ENCODE measurements around the gene SLC35F4. TPM values are rescaled to one million over a fixed set of nuclear protein-coding genes. Genes with fewer than 3 reads are reported as not detected.

Gene SLC35F4
- total RNA-seq, 4 donors from 2014 or later: not detected

DNA sequence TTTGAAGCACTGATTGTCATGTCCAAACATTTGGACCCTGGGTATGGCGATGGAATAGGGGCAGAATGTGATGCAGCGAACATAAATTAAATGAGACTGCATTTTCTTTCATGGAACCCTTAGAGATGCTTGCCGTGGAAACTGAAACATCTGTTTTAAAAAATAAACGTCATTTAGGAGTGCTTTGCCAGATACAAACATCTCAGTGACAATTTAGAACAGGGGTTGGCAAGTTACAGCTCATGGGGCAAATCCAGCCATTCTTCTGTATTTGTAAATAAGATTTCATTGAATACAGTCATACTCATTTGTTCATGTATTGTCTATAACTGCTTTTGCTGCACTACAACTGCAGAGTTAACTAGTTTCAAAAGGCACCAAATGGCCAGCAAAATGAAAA, 51.2 kb downstream of the SLC35F4 start:
- Histone ChIP-seq H3K4me1 (no peaks in the 10 kb centered on the region), H3K27me3 (no peaks in the 10 kb centered on the region), H3K27ac (no peak overlapping the region), H3K9me3 (no peaks in the 10 kb centered on the region), H3K36me3 (no peaks in the 10 kb centered on the region), H3K4me3 (no peak overlapping the region)
- 64% methylated on average over 4 of the region's 4 CpGs for WGBS
- no peak for DNase-seq (ENCODE audit: low spot score in 2 of 2)
- TF ChIP-seq, protein P1, sequence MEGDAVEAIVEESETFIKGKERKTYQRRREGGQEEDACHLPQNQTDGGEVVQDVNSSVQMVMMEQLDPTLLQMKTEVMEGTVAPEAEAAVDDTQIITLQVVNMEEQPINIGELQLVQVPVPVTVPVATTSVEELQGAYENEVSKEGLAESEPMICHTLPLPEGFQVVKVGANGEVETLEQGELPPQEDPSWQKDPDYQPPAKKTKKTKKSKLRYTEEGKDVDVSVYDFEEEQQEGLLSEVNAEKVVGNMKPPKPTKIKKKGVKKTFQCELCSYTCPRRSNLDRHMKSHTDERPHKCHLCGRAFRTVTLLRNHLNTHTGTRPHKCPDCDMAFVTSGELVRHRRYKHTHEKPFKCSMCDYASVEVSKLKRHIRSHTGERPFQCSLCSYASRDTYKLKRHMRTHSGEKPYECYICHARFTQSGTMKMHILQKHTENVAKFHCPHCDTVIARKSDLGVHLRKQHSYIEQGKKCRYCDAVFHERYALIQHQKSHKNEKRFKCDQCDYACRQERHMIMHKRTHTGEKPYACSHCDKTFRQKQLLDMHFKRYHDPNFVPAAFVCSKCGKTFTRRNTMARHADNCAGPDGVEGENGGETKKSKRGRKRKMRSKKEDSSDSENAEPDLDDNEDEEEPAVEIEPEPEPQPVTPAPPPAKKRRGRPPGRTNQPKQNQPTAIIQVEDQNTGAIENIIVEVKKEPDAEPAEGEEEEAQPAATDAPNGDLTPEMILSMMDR (IDR thresholded peaks at IDR 0.05): no peak
- TF ChIP-seq POLR2AphosphoS5 (IDR thresholded peaks at IDR 0.05) (no peak), POLR2A (IDR thresholded peaks at IDR 0.05) (no peak), EP300 (IDR thresholded peaks at IDR 0.05) (no peak)

DNA sequence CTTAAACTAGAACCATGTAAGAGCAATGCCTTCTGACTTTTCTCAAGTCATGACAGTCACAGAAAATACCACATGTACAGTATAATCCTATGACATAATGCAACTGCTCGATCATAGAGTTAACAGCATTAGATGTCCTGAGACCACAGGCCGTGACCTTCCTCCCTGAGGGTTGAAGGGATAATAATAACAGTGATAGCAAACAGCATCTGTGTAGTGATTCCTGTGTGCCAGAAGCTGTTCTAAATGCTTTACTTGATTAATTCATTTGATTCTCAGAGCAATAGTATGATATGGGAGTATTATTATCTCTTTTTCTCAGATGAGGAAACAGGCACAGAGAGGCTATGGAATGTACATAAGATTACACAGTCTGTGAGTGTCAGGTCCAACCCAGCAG, 53.2 kb downstream of the SLC35F4 start:
- H3K27ac ChIP-seq: no peak overlapping the region
- TF ChIP-seq POLR2A (IDR thresholded peaks at IDR 0.05): no peak
- TF ChIP-seq POLR2AphosphoS5 (IDR thresholded peaks at IDR 0.05): no peak
- no peak for TF ChIP-seq EP300 (IDR thresholded peaks at IDR 0.05)
- H3K36me3 ChIP-seq: no peaks in the 10 kb centered on the region
- no peaks in the 10 kb centered on the region for H3K9me3 ChIP-seq
- no peaks in the 10 kb centered on the region for H3K27me3 ChIP-seq
- 71% methylated on average over 2 of the region's 2 CpGs for WGBS
- H3K4me3 ChIP-seq: no peak overlapping the region
- no peaks in the 10 kb centered on the region for H3K4me1 ChIP-seq
- no peak for DNase-seq (ENCODE audit: low spot score in 2 of 2)

DNA sequence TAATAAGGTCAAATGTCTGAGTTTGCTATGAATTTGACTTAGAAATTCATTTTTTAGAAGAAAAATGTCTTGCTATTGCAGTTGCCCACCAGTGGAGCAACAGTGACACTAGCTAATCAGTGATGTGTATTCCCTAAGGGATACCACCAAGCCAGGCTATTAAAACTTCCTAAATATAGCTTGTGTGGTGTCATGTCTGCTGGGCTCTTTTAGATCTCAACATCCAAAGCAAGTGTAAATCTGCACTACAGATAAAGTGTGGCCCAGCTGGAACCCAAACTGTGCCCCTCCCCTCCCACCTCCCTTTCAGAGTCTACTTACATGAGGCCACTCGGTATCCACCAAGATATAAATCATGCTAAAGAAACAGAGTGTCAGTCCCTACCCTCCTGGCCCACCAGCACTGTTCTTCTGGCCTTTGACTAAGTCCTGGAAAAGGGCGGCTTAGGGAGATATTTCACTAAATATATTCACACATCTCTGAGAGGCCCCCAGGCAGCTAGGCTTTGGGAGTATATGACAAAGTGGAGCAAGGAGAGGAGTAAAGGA, 53.8 kb downstream of the SLC35F4 start:
- 55% methylated on average over 2 of the region's 2 CpGs for WGBS
- TF ChIP-seq POLR2AphosphoS5 (IDR thresholded peaks at IDR 0.05) (no peak), EP300 (IDR thresholded peaks at IDR 0.05) (no peak)
- TF ChIP-seq, protein P1 (IDR thresholded peaks at IDR 0.05): no peak
- no peak for DNase-seq (ENCODE audit: low spot score in 2 of 2)

DNA sequence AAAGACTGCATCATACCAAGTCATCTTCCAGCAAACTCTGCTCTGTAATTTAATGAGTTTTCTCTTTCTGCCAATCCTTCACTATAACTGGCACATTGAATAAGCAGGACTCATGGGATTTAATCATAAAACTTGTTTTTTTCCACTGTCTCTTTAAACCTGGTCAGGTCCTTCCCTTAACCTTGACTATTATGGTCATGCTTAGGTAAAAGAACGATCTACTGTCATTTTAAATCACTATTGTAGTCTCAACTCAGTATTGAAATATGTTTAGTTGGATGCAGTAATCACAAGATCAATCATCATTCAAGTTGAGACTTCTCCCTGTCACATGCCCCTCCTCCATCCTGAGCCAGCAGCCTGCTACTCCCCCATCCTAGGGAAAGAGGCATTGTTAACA, 56.1 kb downstream of the SLC35F4 start:
- H3K27me3 ChIP-seq: no peaks in the 10 kb centered on the region
- WGBS: 23% methylated on average over 1 of the region's 1 CpG

More for the DNA sequence above, 53.8 kb downstream of the SLC35F4 start:
- Histone ChIP-seq H3K4me3 (no peak overlapping the region), H3K4me1 (no peaks in the 10 kb centered on the region), H3K36me3 (no peaks in the 10 kb centered on the region), H3K27ac (no peak overlapping the region), H3K27me3 (no peaks in the 10 kb centered on the region), H3K9me3 (no peaks in the 10 kb centered on the region)

DNA sequence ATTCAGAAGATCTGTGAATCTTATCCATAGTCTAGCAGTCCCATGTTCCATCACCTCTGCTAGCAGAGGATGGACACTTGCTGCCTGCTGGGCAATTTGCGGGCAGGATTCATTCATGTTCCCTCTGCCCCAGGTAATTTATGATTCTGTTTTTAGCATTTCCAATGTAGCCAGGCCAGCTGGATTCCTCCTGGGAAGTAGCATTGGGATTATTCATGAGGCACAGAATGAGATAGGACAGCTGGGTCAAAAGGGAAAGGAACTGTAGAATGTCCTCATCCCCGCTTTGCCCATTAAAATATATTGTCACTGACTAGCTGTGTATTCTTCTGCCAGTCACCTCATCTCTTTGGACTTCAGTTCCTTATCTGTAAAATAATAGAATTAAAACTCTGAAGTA, 68.7 kb downstream of the SLC35F4 start:
- H3K27ac ChIP-seq: no peak overlapping the region
- H3K36me3 ChIP-seq: no peaks in the 10 kb centered on the region
- H3K27me3 ChIP-seq: no peaks in the 10 kb centered on the region
- no peak overlapping the region for H3K4me3 ChIP-seq
- H3K4me1 ChIP-seq: no peaks in the 10 kb centered on the region
- 44% methylated on average over 2 of the region's 2 CpGs for WGBS
- TF ChIP-seq EP300 (IDR thresholded peaks at IDR 0.05) (no peak), POLR2A (IDR thresholded peaks at IDR 0.05) (no peak)
- H3K9me3 ChIP-seq: peaks cover 7% of the 10 kb centered on the region
- DNase-seq (ENCODE audit: low spot score in 2 of 2): no peak

More for the DNA sequence above, 56.1 kb downstream of the SLC35F4 start:
- H3K36me3 ChIP-seq: no peaks in the 10 kb centered on the region
- no peaks in the 10 kb centered on the region for H3K9me3 ChIP-seq
- TF ChIP-seq POLR2A (IDR thresholded peaks at IDR 0.05): no peak
- TF ChIP-seq POLR2AphosphoS5 (IDR thresholded peaks at IDR 0.05): no peak
- no peak for TF ChIP-seq EP300 (IDR thresholded peaks at IDR 0.05)
- TF ChIP-seq, protein P1 (IDR thresholded peaks at IDR 0.05): no peak
- no peak for DNase-seq (ENCODE audit: low spot score in 2 of 2)
- H3K4me3 ChIP-seq: no peak overlapping the region
- H3K4me1 ChIP-seq: no peaks in the 10 kb centered on the region
- no peak overlapping the region for H3K27ac ChIP-seq

DNA sequence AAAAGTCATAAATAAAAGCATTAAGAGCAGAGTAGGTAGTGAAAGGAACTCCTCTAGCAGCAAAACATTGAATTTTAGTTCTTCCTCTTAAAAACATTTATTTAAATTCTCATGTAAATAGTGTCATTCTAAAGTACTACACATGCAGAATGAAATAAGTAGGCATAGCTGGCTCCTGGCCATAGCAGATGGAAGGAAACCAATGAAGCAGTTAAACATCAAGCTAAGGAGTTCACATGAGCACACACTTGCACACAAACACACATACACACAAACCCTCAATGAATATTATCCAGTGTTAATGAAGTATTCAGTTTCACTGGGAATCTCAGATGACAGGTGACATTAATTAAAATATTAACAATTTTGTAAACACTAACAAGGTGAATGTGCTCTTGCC, 69.3 kb downstream of the SLC35F4 start:
- no peaks in the 10 kb centered on the region for H3K27me3 ChIP-seq
- H3K4me1 ChIP-seq: no peaks in the 10 kb centered on the region
- no peaks in the 10 kb centered on the region for H3K36me3 ChIP-seq
- no peak overlapping the region for H3K4me3 ChIP-seq
- DNase-seq (ENCODE audit: low spot score in 2 of 2): no peak
- no peak for TF ChIP-seq POLR2AphosphoS5 (IDR thresholded peaks at IDR 0.05)
- TF ChIP-seq, protein P1 (IDR thresholded peaks at IDR 0.05): no peak
- no peak overlapping the region for H3K27ac ChIP-seq
- H3K9me3 ChIP-seq: peaks cover 7% of the 10 kb centered on the region

All from suprapubic skin (tissue), 4 donors.